IMR-90 (cell line): ENCODE results near the gene SPATA16. TPM values are rescaled to one million over a fixed set of nuclear protein-coding genes. Genes with fewer than 3 reads are reported as not detected.

Source experiments
- ATAC-seq: fragments of 200-7000 bp; cut with Tn5 transposase; 2 replicates; pipeline ENCODE4 v1.9.1; 2020; ENCODE audit warnings: low read depth, mild to moderate bottlenecking, moderate library complexity
- BruUV-seq: library from RNA; stranded (reverse); fragments of 400-500 nt; replicated peaks from 2 replicates; lab custom pipeline; 2021; lab: Mats Ljungman, UMichigan
- CTCF ChIA-PET: fragments of 300-600 bp; formaldehyde crosslinking; extraction: SDS; loops from one replicate; lab custom pipeline; 2021; ENCODE audit warnings: antibody characterized with exemption; lab: Yijun Ruan, JAX
- POLR2A ChIA-PET: fragments of 300-600 bp; sonication (Branson Sonifier 250); formaldehyde crosslinking; loops from one replicate; lab custom pipeline; 2022; ENCODE audit warnings: antibody characterized with exemption; ENCODE audit not compliant: unreplicated experiment; lab: Charles Lee
- DNase-seq: peaks from one replicate; pipeline ENCODE4 v3.0.0; 2013
- H2AFZ ChIP-seq: replicated peaks from 2 replicates; pipeline ENCODE3; 2013; ENCODE audit warnings: low read length, mild to moderate bottlenecking; ENCODE audit not compliant: poor library complexity
- H2AK5ac ChIP-seq: 2 replicates; pipeline ENCODE4 v1.6.1; 2013; ENCODE audit warnings: low read depth, low read length, inconsistent platforms
- H2AK9ac ChIP-seq: replicated peaks from 2 replicates; pipeline ENCODE3; 2013; ENCODE audit warnings: mild to moderate bottlenecking, low read depth, low read length, moderate library complexity; ENCODE audit not compliant: poor library complexity
- H2BK120ac ChIP-seq: 2 replicates; pipeline ENCODE4 v1.6.1; 2013; ENCODE audit warnings: low read depth, low read length, inconsistent platforms
- H2BK15ac ChIP-seq: 3 replicates; pipeline ENCODE4 v1.6.1; 2013; ENCODE audit warnings: low read depth, low read length, inconsistent platforms
- H2BK20ac ChIP-seq: 2 replicates; pipeline ENCODE4 v1.6.1; 2013; ENCODE audit warnings: low read depth, mild to moderate bottlenecking, inconsistent platforms, low read length, moderate library complexity
- H2BK5ac ChIP-seq: 2 replicates; pipeline ENCODE4 v1.6.1; 2013; ENCODE audit warnings: mild to moderate bottlenecking, low read depth, low read length, inconsistent platforms; ENCODE audit not compliant: poor library complexity, severe bottlenecking
- H3K14ac ChIP-seq: replicated peaks from 2 replicates; pipeline ENCODE4 v1.6.1; 2013; ENCODE audit warnings: low read depth, low read length, inconsistent platforms
- H3K18ac ChIP-seq: 2 replicates; pipeline ENCODE4 v1.6.1; 2013; ENCODE audit warnings: low read depth, low read length, control low read depth
- H3K23ac ChIP-seq: 2 replicates; pipeline ENCODE4 v1.6.1; 2013; ENCODE audit warnings: low read depth, low read length, inconsistent platforms
- H3K27ac ChIP-seq: 2 replicates; pipeline ENCODE4 v1.5.1; 2013; ENCODE audit warnings: mild to moderate bottlenecking, control low read depth, low read length; ENCODE audit not compliant: insufficient read depth
- H3K27me3 ChIP-seq: 2 replicates; pipeline ENCODE4 v1.6.1; 2013; ENCODE audit warnings: low read length; ENCODE audit not compliant: control insufficient read depth, insufficient read depth
- H3K36me3 ChIP-seq: 2 replicates; pipeline ENCODE4 v1.6.1; 2013; ENCODE audit warnings: low read length, mixed read lengths; ENCODE audit not compliant: control insufficient read depth, insufficient read depth
- H3K4ac ChIP-seq: 2 replicates; pipeline ENCODE4 v1.6.1; 2013; ENCODE audit warnings: low read depth, low read length, inconsistent platforms
- H3K4me1 ChIP-seq: 2 replicates; pipeline ENCODE4 v1.6.1; 2013; ENCODE audit warnings: low read length, mixed read lengths; ENCODE audit not compliant: control insufficient read depth, insufficient read depth
- H3K4me2 ChIP-seq: 2 replicates; pipeline ENCODE4 v1.6.1; 2013; ENCODE audit warnings: low read depth, mild to moderate bottlenecking, control low read depth, low read length, moderate library complexity
- H3K4me3 ChIP-seq: 2 replicates; pipeline ENCODE4 v1.5.1; 2013; ENCODE audit warnings: low read depth, mild to moderate bottlenecking, control low read depth, low read length, moderate library complexity; ENCODE audit not compliant: insufficient read depth
- H3K56ac ChIP-seq: 2 replicates; pipeline ENCODE4 v1.6.1; 2013; ENCODE audit warnings: low read length, inconsistent platforms; ENCODE audit not compliant: insufficient read depth; ENCODE audit errors: extremely low read depth
- H3K79me1 ChIP-seq, 2 experiments: 2 replicates each; pipeline ENCODE4 v1.6.1; 2013; ENCODE audit warnings: low read length in 2 of 2, inconsistent platforms in 1 of 2, low read depth in 1 of 2
- H3K9ac ChIP-seq: 2 replicates; pipeline ENCODE4 v1.6.1; 2013; ENCODE audit warnings: low read depth, low read length, control low read depth
- H3K9me1 ChIP-seq: 2 replicates; pipeline ENCODE4 v1.6.1; 2013; ENCODE audit warnings: low read length, inconsistent platforms; ENCODE audit not compliant: insufficient read depth
- H3K9me3 ChIP-seq: 2 replicates; pipeline ENCODE4 v1.6.1; 2013; ENCODE audit warnings: low read length; ENCODE audit not compliant: control insufficient read depth, insufficient read depth
- H4K20me1 ChIP-seq: 2 replicates; pipeline ENCODE4 v1.6.1; 2013; ENCODE audit warnings: low read length, inconsistent platforms; ENCODE audit not compliant: insufficient read depth
- H4K5ac ChIP-seq: 2 replicates; pipeline ENCODE4 v1.6.1; 2013; ENCODE audit warnings: mild to moderate bottlenecking, low read depth, low read length, control low read depth
- H4K8ac ChIP-seq, 2 experiments: 2 replicates each; pipeline ENCODE4 v1.6.1; 2013; ENCODE audit warnings: low read depth in 2 of 2, low read length in 2 of 2, control low read depth in 1 of 2, inconsistent platforms in 1 of 2
- H4K91ac ChIP-seq: 2 replicates; pipeline ENCODE4 v1.6.1; 2013; ENCODE audit warnings: low read depth, low read length, inconsistent platforms; ENCODE audit not compliant: insufficient read depth
- BHLHE40 ChIP-seq: fragments of 150-350 bp; IDR thresholded peaks from 2 replicates; pipeline ENCODE4 v1.6.1; 2016; ENCODE audit warnings: mild to moderate bottlenecking, low read depth, low read length
- CEBPB ChIP-seq: IDR thresholded peaks from 2 replicates; pipeline ENCODE4 v1.6.1; 2012; ENCODE audit warnings: low read depth, low read length, improper control_type of control experiment
- CHD1 ChIP-seq: IDR thresholded peaks from 2 replicates; pipeline ENCODE4 v1.6.1; 2012; ENCODE audit warnings: low read depth, low read length, improper control_type of control experiment
- FOS ChIP-seq: fragments of 150-350 bp; IDR thresholded peaks from 2 replicates; pipeline ENCODE4 v1.6.1; 2016; ENCODE audit warnings: low read depth, low read length
- MAFK ChIP-seq: IDR thresholded peaks from 2 replicates; pipeline ENCODE4 v1.6.1; 2012; ENCODE audit warnings: low read depth, low read length, improper control_type of control experiment
- MAZ ChIP-seq: IDR thresholded peaks from 2 replicates; pipeline ENCODE4 v1.6.1; 2012; ENCODE audit warnings: low read depth, mild to moderate bottlenecking, low read length, improper control_type of control experiment, moderate library complexity, borderline replicate concordance
- MXI1 ChIP-seq: IDR thresholded peaks from 2 replicates; pipeline ENCODE4 v1.6.1; 2012; ENCODE audit warnings: low read depth, mild to moderate bottlenecking, low read length, moderate library complexity, borderline replicate concordance
- NFE2L2 ChIP-seq: fragments of 150-350 bp; IDR thresholded peaks from 2 replicates; pipeline ENCODE4 v1.6.1; 2016; ENCODE audit warnings: low read depth, mild to moderate bottlenecking, low read length
- POLR2A ChIP-seq: IDR thresholded peaks from 2 replicates; pipeline ENCODE4 v1.6.1; 2012; ENCODE audit warnings: mild to moderate bottlenecking, low read depth, low read length
- RAD21 ChIP-seq: IDR thresholded peaks from 2 replicates; pipeline ENCODE4 v1.6.1; 2012; ENCODE audit warnings: low read length, improper control_type of control experiment
- RCOR1 ChIP-seq: IDR thresholded peaks from 2 replicates; pipeline ENCODE4 v1.6.1; 2012; ENCODE audit warnings: mild to moderate bottlenecking, low read length, improper control_type of control experiment; ENCODE audit not compliant: insufficient replicate concordance
- SMC3 ChIP-seq: fragments of 150-350 bp; IDR thresholded peaks from 2 replicates; pipeline ENCODE4 v1.6.1; 2016; ENCODE audit warnings: low read depth, mild to moderate bottlenecking, antibody characterized with exemption, low read length, moderate library complexity
- WGBS, 2 experiments: methylation state at CpG; one replicate each; pipeline versions ENCODE4 v1.1.5 to v1.1.7; 2013; ENCODE audit warnings: missing lambda C conversion rate in 2 of 2; ENCODE audit not compliant: insufficient read length in 1 of 2; ENCODE audit errors: extremely low coverage in 2 of 2; 5-methylcytosine and 5-hydroxymethylcytosine counted together
- dilution Hi-C: fragments of 300-500 bp; cut with HindIII; formaldehyde crosslinking; loops from one replicate; pipeline ENCODE4 v1.14.3; 2018; ENCODE audit warnings: low sequenced_read_pairs; ENCODE audit not compliant: unreplicated experiment
- in situ Hi-C: fragments of 300-500 bp; cut with MboI; formaldehyde crosslinking; loops from 3 replicates; pipeline ENCODE4 v1.14.3; 2019; ENCODE audit warnings: low sequenced_read_pairs, inconsistent platforms, mixed read lengths
- intact Hi-C: fragments of 100-400 bp; cut with micrococcal nuclease; formaldehyde crosslinking; loops from 2 replicates; pipeline ENCODE4 v1.10.0; 2022
- polyA plus RNA-seq, 3 experiments: library from polyadenylated mRNA; depleted of rRNA; stranded (reverse); fragments of >200 nt; gene quantifications; 2 replicates each; pipeline ENCODE4 v1.2.3, GENCODE V29; 2012; ENCODE audit warnings: low replicate concordance in 1 of 3
- total RNA-seq: library from RNA; depleted of rRNA; stranded (reverse); fragments of >200 nt; gene quantifications from 2 replicates; pipeline ENCODE4 v1.2.3, GENCODE V29; 2012
- TF ChIP-seq, protein P1 (sequence below): conservative IDR thresholded peaks from 2 replicates; pipeline ENCODE4 v1.5.1; 2012; ENCODE audit warnings: mild to moderate bottlenecking, low read depth, low read length, improper control_type of control experiment
- TF ChIP-seq, protein P2 (sequence below): fragments of 150-350 bp; IDR thresholded peaks from 2 replicates; pipeline ENCODE4 v1.6.1; 2016; ENCODE audit warnings: low read depth, mild to moderate bottlenecking, low read length, moderate library complexity, borderline replicate concordance
- TF ChIP-seq, protein P3 (sequence below): fragments of 150-350 bp; IDR thresholded peaks from 2 replicates; pipeline ENCODE4 v1.6.1; 2017; ENCODE audit warnings: mild to moderate bottlenecking, antibody characterized with exemption, low read length, low read depth

The SPATA16 gene
- total and polyA plus RNA-seq, 2 of the 4 experiments (the other 2 are of a cell fraction): not detected

DNA sequence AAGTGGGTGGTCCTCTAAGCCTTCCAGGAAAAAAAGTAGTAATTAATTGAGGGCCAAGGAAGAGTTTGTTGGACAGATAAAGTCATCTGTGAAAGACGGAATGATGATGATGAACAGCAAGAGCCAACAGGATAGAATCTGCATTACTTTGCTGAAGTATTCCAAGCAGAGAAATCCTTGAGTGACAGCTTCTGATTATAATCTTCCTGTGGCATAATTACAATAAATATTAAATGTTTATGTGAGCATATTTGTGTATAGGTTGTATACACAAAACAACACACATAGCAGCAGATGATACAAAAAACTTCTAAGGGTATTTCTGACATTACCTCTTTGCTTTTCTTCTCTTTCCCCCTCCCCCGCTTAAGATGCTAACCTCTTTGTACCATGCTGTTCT lies 147.6 kb downstream of the SPATA16 start:
- POLR2A ChIA-PET: no interaction called here
- dilution Hi-C loops (no loop called here), intact Hi-C loops (no loop called here), in situ Hi-C loops (no loop called here)
- no peak overlapping the region for H3K56ac ChIP-seq
- BruUV-seq: no TSS peak
- no peak overlapping the region for H4K91ac ChIP-seq
- H3K4ac ChIP-seq: no peak overlapping the region
- no peak overlapping the region for H3K18ac ChIP-seq
- no peak overlapping the region for H2BK120ac ChIP-seq
- H2BK15ac ChIP-seq: no peak overlapping the region
- no peaks in the 10 kb centered on the region for H3K9me1 ChIP-seq
- H3K14ac ChIP-seq: no peak overlapping the region
- CTCF ChIA-PET: no interaction called here
- H3K4me3 ChIP-seq: no peak overlapping the region
- H3K79me1 ChIP-seq: no peaks in the 10 kb centered on the region
- no peak overlapping the region for H2BK20ac ChIP-seq
- H3K27ac ChIP-seq: no peak overlapping the region
- no peak overlapping the region for H2AK9ac ChIP-seq
- H3K4me1 ChIP-seq: no peaks in the 10 kb centered on the region
- H3K4me2 ChIP-seq: no peak overlapping the region
- no peak overlapping the region for H2AK5ac ChIP-seq
- 40% methylated on average over 1 of the region's 2 CpGs; no CpG with 5 or more reads in 1 of the 2 experiments for WGBS, 2 experiments
- H3K9ac ChIP-seq: no peak overlapping the region
- no peak overlapping the region for H4K5ac ChIP-seq
- no peaks in the 10 kb centered on the region for H4K20me1 ChIP-seq
- no peak for ATAC-seq
- no peaks in the 10 kb centered on the region for H3K9me3 ChIP-seq
- no peaks in the 10 kb centered on the region for H3K27me3 ChIP-seq
- no peaks in the 10 kb centered on the region for H3K36me3 ChIP-seq
- no peak overlapping the region for H2AFZ ChIP-seq
- no peak for DNase-seq
- no peak overlapping the region for H2BK5ac ChIP-seq
- no peak for TF ChIP-seq RCOR1
- no peak for TF ChIP-seq BHLHE40
- TF ChIP-seq SMC3: no peak
- no peak for TF ChIP-seq RAD21
- TF ChIP-seq, protein P1, sequence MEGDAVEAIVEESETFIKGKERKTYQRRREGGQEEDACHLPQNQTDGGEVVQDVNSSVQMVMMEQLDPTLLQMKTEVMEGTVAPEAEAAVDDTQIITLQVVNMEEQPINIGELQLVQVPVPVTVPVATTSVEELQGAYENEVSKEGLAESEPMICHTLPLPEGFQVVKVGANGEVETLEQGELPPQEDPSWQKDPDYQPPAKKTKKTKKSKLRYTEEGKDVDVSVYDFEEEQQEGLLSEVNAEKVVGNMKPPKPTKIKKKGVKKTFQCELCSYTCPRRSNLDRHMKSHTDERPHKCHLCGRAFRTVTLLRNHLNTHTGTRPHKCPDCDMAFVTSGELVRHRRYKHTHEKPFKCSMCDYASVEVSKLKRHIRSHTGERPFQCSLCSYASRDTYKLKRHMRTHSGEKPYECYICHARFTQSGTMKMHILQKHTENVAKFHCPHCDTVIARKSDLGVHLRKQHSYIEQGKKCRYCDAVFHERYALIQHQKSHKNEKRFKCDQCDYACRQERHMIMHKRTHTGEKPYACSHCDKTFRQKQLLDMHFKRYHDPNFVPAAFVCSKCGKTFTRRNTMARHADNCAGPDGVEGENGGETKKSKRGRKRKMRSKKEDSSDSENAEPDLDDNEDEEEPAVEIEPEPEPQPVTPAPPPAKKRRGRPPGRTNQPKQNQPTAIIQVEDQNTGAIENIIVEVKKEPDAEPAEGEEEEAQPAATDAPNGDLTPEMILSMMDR: no peak
- no peak for TF ChIP-seq POLR2A
- TF ChIP-seq CHD1: no peak
- TF ChIP-seq FOS: no peak
- TF ChIP-seq, protein P2, sequence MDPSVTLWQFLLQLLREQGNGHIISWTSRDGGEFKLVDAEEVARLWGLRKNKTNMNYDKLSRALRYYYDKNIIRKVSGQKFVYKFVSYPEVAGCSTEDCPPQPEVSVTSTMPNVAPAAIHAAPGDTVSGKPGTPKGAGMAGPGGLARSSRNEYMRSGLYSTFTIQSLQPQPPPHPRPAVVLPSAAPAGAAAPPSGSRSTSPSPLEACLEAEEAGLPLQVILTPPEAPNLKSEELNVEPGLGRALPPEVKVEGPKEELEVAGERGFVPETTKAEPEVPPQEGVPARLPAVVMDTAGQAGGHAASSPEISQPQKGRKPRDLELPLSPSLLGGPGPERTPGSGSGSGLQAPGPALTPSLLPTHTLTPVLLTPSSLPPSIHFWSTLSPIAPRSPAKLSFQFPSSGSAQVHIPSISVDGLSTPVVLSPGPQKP: no peak
- no peak for TF ChIP-seq NFE2L2
- TF ChIP-seq MXI1: no peak
- TF ChIP-seq MAZ: no peak
- no peak for TF ChIP-seq CEBPB
- TF ChIP-seq, protein P3, sequence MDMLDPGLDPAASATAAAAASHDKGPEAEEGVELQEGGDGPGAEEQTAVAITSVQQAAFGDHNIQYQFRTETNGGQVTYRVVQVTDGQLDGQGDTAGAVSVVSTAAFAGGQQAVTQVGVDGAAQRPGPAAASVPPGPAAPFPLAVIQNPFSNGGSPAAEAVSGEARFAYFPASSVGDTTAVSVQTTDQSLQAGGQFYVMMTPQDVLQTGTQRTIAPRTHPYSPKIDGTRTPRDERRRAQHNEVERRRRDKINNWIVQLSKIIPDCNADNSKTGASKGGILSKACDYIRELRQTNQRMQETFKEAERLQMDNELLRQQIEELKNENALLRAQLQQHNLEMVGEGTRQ: no peak
- TF ChIP-seq MAFK: no peak
- H4K8ac ChIP-seq: no peak overlapping the region
- H3K23ac ChIP-seq: no peak overlapping the region
